Common myeloid progenitor, CD34-positive (primary cell): ENCODE results near the gene TDRD5. TPM values are rescaled to one million over a fixed set of nuclear protein-coding genes. Genes with fewer than 3 reads are reported as not detected.

Source experiments
- CTCF ChIA-PET: fragments of 350-600 bp; sonication (Branson Sonifier 250); formaldehyde crosslinking; loops from one replicate; lab custom pipeline; 2021; ENCODE audit warnings: antibody characterized with exemption; lab: Charles Lee
- POLR2A ChIA-PET: fragments of 350-600 bp; sonication (Branson Sonifier 250); formaldehyde crosslinking; loops from one replicate; lab custom pipeline; 2021; ENCODE audit warnings: antibody characterized with exemption; lab: Charles Lee
- DNase-seq, 3 donors: peaks; one replicate each; pipeline versions ENCODE4 v3.0.0 to v3.0.0-alpha.2; 2013
- H3K27ac ChIP-seq, 2 experiments: 1 replicate in 1 of 2; 2 replicates in 1 of 2; pipeline ENCODE4 v1.7.0; 2013; ENCODE audit warnings: inconsistent platforms in 2 of 2, low read length in 2 of 2, mild to moderate bottlenecking in 2 of 2, low read depth in 1 of 2, moderate library complexity in 1 of 2; ENCODE audit not compliant: severe bottlenecking in 2 of 2, insufficient read depth in 1 of 2, poor library complexity in 1 of 2
- H3K27me3 ChIP-seq, 5 experiments: replicated peaks in 2 of 5; 1 replicate in 3 of 5; 2 replicates in 2 of 5; pipeline versions ENCODE4 v1.6.1 to v1.7.0; 2013; ENCODE audit warnings: low read length in 4 of 5, mild to moderate bottlenecking in 2 of 5, moderate library complexity in 2 of 5, inconsistent platforms in 1 of 5; ENCODE audit not compliant: insufficient read depth in 5 of 5, control insufficient read depth in 4 of 5
- H3K36me3 ChIP-seq, 4 experiments: 1 replicate in 2 of 4; 2 replicates in 2 of 4; pipeline versions ENCODE4 v1.6.1 to v1.7.0; 2013; ENCODE audit warnings: low read length in 3 of 4, control low read depth in 1 of 4, mild to moderate bottlenecking in 1 of 4; ENCODE audit not compliant: control insufficient read depth in 4 of 4, insufficient read depth in 4 of 4
- H3K4me1 ChIP-seq, 4 experiments: 1 replicate in 3 of 4; 2 replicates in 1 of 4; pipeline versions ENCODE4 v1.6.1 to v1.7.1; 2013; ENCODE audit warnings: low read length in 3 of 4, mild to moderate bottlenecking in 3 of 4, control low read depth in 1 of 4, inconsistent platforms in 1 of 4, moderate library complexity in 1 of 4; ENCODE audit not compliant: control insufficient read depth in 4 of 4, insufficient read depth in 4 of 4; ENCODE audit errors: control extremely low read depth in 1 of 4
- H3K4me3 ChIP-seq, 7 experiments: 1 replicate in 4 of 7; 2 replicates in 3 of 7; pipeline versions ENCODE4 v1.5.1 to v1.7.0; 2013; ENCODE audit warnings: mild to moderate bottlenecking in 7 of 7, low read length in 6 of 7, moderate library complexity in 6 of 7, inconsistent platforms in 2 of 7, low read depth in 2 of 7, control low read depth in 1 of 7; ENCODE audit not compliant: insufficient read depth in 4 of 7, control insufficient read depth in 1 of 7; ENCODE audit errors: extremely low read depth in 1 of 7
- H3K9me3 ChIP-seq, 5 experiments: 1 replicate in 4 of 5; 2 replicates in 1 of 5; pipeline versions ENCODE4 v1.6.1 to v1.7.1; 2013; ENCODE audit warnings: low read length in 4 of 5, mild to moderate bottlenecking in 2 of 5, inconsistent platforms in 1 of 5, low read depth in 1 of 5, moderate library complexity in 1 of 5; ENCODE audit not compliant: control insufficient read depth in 4 of 5, insufficient read depth in 2 of 5; ENCODE audit errors: control extremely low read depth in 1 of 5
- WGBS: methylation state at CpG from one replicate; pipeline ENCODE4 v1.1.5; 2013; ENCODE audit not compliant: insufficient coverage; 5-methylcytosine and 5-hydroxymethylcytosine counted together
- polyA plus RNA-seq: library from polyadenylated mRNA; unstranded; fragments of 120-200 nt; gene quantifications from one replicate; pipeline ENCODE4 v1.2.1, GENCODE V29; 2013

The TDRD5 gene
- not detected for polyA plus RNA-seq

- 21% methylated on average over 68 of the region's 75 CpGs for WGBS
- ChIA-PET POLR2A (no interaction called here), CTCF (no interaction called here)
- Histone ChIP-seq H3K36me3 (no peaks in the 10 kb centered on the region), H3K4me3 (peak within 1 kb of the TSS in 4 of 7 experiments; percentile 5 to 55 (median 28)), H3K4me1 (peaks cover 0 to 7% (median 0%) of the 10 kb centered on the region in 4 experiments), H3K27me3 (peaks cover 11 to 72% (median 45%) of the 10 kb centered on the region in 5 experiments), H3K9me3 (peaks cover 0 to 8% (median 5%) of the 10 kb centered on the region in 5 experiments), H3K27ac (no peak within 1 kb of the TSS)
- DNase-seq, result peak in 2 of 3 donors; percentile 8 to 19
These were observed at the start of gene TDRD5 for GRCh38 chr1:179591592-179592580. TDRD5 (plus strand) TSS chr1:179591832; CDS start chr1:179592616, 784 bp downstream.

GRCh38 chr1:179545321-179545720 lies 46.3 kb upstream of the TDRD5 start:
- Histone ChIP-seq H3K4me3 (no peak overlapping the region), H3K36me3 (no peaks in the 10 kb centered on the region), H3K27ac (no peak overlapping the region), H3K4me1 (no peaks in the 10 kb centered on the region), H3K27me3 (no peaks in the 10 kb centered on the region), H3K9me3 (peaks cover 0 to 6% (median 0%) of the 10 kb centered on the region in 5 experiments)
- POLR2A ChIA-PET, result no interaction called here
- CTCF ChIA-PET, result interaction anchor here (1.5 kb wide), 1 partner anchor 14 kb away, joined by 3 read pairs; no protein-coding TSS in a partner anchor
- WGBS, result 96% methylated on average over 3 of the region's 3 CpGs
- DNase-seq, result no peak

- ChIA-PET CTCF (no interaction called here), POLR2A (interaction anchor here (0.6 kb wide), 1 partner anchor 68 kb away, joined by 5 read pairs; no protein-coding TSS in a partner anchor)
- Histone ChIP-seq H3K36me3 (no peaks in the 10 kb centered on the region), H3K9me3 (peaks cover 0 to 2% (median 0%) of the 10 kb centered on the region in 5 experiments), H3K27me3 (no peaks in the 10 kb centered on the region), H3K4me3 (no peak overlapping the region), H3K27ac (no peak overlapping the region), H3K4me1 (no peaks in the 10 kb centered on the region)
- DNase-seq, result no peak
- 81% methylated on average over 1 of the region's 2 CpGs for WGBS
These were observed 44.6 kb upstream of the TDRD5 start for GRCh38 chr1:179547021-179547535.

GRCh38 chr1:179548666-179549367 lies 42.8 kb upstream of the TDRD5 start:
- Histone ChIP-seq H3K9me3 (peaks cover 0 to 2% (median 0%) of the 10 kb centered on the region in 5 experiments), H3K4me3 (no peak overlapping the region), H3K36me3 (no peaks in the 10 kb centered on the region), H3K4me1 (no peaks in the 10 kb centered on the region), H3K27ac (no peak overlapping the region), H3K27me3 (no peaks in the 10 kb centered on the region)
- ChIA-PET POLR2A (no interaction called here), CTCF (no interaction called here)
- WGBS, result 74% methylated on average over 3 of the region's 3 CpGs
- no peak for DNase-seq

- Histone ChIP-seq H3K36me3 (no peaks in the 10 kb centered on the region), H3K4me3 (no peak overlapping the region), H3K27me3 (no peaks in the 10 kb centered on the region), H3K9me3 (peaks cover 0 to 2% (median 0%) of the 10 kb centered on the region in 5 experiments), H3K4me1 (no peaks in the 10 kb centered on the region), H3K27ac (no peak overlapping the region)
- POLR2A ChIA-PET, result no interaction called here
- no peak for DNase-seq
- CTCF ChIA-PET, result no interaction called here
- WGBS, result 100% methylated on average over 1 of the region's 2 CpGs
These were observed 42.3 kb upstream of the TDRD5 start for GRCh38 chr1:179549368-179549700.

- Histone ChIP-seq H3K4me1 (no peaks in the 10 kb centered on the region), H3K9me3 (no peaks in the 10 kb centered on the region), H3K4me3 (no peak overlapping the region), H3K27ac (no peak overlapping the region), H3K36me3 (no peaks in the 10 kb centered on the region), H3K27me3 (no peaks in the 10 kb centered on the region)
- WGBS, result 79% methylated on average over 7 of the region's 9 CpGs
- ChIA-PET POLR2A (no interaction called here), CTCF (no interaction called here)
- DNase-seq, result no peak
These were observed 40.6 kb upstream of the TDRD5 start for GRCh38 chr1:179550746-179551682.
